ENCODE results near the gene ATIC. TPM values are rescaled to one million over a fixed set of nuclear protein-coding genes. Genes with fewer than 3 reads are reported as not detected.

Gene ATIC
- total RNA-seq, 4 donors from 2014 or later, result 20.5 to 57.6 (median 29.8) TPM

DNA sequence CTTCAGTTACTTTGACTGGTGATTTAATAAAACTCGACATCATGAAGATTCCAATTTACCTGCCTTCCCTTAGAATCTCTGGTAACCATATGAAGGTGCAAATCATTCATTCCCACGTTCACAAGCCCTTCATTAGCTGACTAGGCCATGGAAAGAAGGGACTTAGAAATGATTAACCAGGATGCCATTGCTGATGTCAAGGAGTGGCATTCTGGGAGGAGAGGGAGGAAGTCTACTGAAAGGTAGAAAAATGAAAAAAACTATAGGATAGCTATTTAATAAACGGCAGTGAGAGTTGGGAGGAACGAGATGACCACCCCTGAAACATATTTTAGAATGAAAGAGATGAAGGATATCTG lies 1.4 kb downstream of the ATIC start:
- intact Hi-C loops (cut with DNase I; ENCODE audit: low total_unique reads), result no loop called here
- no peak overlapping the region for H3K27ac ChIP-seq

DNA sequence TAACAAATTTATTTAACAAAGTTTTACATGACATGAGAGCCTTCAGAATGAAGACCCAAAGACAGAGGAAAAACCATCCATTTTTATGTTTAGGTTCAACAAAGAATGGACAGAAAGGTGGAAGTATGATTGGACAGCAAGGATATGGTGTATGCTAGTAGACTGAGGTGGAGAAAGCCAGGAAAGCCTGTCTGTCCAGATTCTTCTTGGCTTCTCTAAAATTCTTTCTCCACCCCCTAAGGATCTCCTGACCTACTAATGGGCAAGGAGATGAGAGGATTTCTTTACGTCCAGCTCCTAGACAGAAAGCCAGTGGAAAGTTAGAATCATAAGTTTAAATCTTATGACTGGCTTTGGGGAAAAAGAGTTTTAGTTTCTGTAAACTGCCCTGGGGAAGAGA lies 3.0 kb downstream of the ATIC start:
- no peak for DNase-seq
- Histone ChIP-seq H3K36me3 (no peaks in the 10 kb centered on the region), H3K27me3 (no peaks in the 10 kb centered on the region), H3K9me3 (no peaks in the 10 kb centered on the region), H3K4me3 (no peak overlapping the region), H3K27ac (no peak overlapping the region), H3K4me1 (peaks cover 0 to 5% of the 10 kb centered on the region in 2 donors)
- TF ChIP-seq POLR2A (IDR thresholded peaks at IDR 0.05), result no peak
- intact Hi-C loops (cut with DNase I; ENCODE audit: low total_unique reads), result no loop called here

More for the DNA sequence above, 1.4 kb downstream of the ATIC start:
- H3K9me3 ChIP-seq, result no peaks in the 10 kb centered on the region
- no peak overlapping the region for H3K4me3 ChIP-seq
- DNase-seq, result no peak
- H3K27me3 ChIP-seq, result no peaks in the 10 kb centered on the region
- no peaks in the 10 kb centered on the region for H3K36me3 ChIP-seq
- TF ChIP-seq, protein P1, sequence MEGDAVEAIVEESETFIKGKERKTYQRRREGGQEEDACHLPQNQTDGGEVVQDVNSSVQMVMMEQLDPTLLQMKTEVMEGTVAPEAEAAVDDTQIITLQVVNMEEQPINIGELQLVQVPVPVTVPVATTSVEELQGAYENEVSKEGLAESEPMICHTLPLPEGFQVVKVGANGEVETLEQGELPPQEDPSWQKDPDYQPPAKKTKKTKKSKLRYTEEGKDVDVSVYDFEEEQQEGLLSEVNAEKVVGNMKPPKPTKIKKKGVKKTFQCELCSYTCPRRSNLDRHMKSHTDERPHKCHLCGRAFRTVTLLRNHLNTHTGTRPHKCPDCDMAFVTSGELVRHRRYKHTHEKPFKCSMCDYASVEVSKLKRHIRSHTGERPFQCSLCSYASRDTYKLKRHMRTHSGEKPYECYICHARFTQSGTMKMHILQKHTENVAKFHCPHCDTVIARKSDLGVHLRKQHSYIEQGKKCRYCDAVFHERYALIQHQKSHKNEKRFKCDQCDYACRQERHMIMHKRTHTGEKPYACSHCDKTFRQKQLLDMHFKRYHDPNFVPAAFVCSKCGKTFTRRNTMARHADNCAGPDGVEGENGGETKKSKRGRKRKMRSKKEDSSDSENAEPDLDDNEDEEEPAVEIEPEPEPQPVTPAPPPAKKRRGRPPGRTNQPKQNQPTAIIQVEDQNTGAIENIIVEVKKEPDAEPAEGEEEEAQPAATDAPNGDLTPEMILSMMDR (IDR thresholded peaks at IDR 0.05), result no peak
- no peak for TF ChIP-seq POLR2A (IDR thresholded peaks at IDR 0.05)
- peaks cover 0 to 5% of the 10 kb centered on the region in 2 donors for H3K4me1 ChIP-seq

GRCh38 chr2:215315301-215315700 lies 3.4 kb downstream of the ATIC start:
- TF ChIP-seq, protein P1 (IDR thresholded peaks at IDR 0.05), result no peak
- TF ChIP-seq POLR2A (IDR thresholded peaks at IDR 0.05), result no peak
- intact Hi-C loops (cut with DNase I; ENCODE audit: low total_unique reads), result no loop called here

DNA sequence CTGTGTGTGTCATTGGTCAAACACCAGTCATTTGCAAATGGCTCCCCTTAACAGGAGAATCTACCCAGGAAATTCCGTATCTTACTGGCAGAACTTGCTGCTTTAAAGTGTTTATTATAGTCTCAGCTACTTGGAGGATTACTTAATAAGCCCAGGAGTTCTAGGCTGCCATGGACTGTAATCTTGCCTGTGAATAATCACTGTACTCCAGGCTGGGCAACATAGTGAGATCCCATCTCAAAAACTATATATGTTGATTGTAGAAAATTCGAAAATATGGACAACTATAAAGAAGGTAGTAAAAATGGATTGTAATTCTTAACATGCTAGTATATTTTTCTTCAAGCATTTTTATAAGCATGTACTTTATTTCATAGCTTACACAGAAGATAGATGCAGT lies 4.5 kb downstream of the ATIC start:
- H3K9me3 ChIP-seq, result no peaks in the 10 kb centered on the region
- H3K27ac ChIP-seq, result no peak overlapping the region
- peaks cover 0 to 5% of the 10 kb centered on the region in 2 donors for H3K4me1 ChIP-seq
- no peaks in the 10 kb centered on the region for H3K27me3 ChIP-seq
- no peak overlapping the region for H3K4me3 ChIP-seq
- intact Hi-C loops (cut with DNase I; ENCODE audit: low total_unique reads), result no loop called here
- no peaks in the 10 kb centered on the region for H3K36me3 ChIP-seq
- DNase-seq, result no peak
- TF ChIP-seq, protein P1 (IDR thresholded peaks at IDR 0.05), result no peak
- no peak for TF ChIP-seq POLR2A (IDR thresholded peaks at IDR 0.05)

More at GRCh38 chr2:215315301-215315700, 3.4 kb downstream of the ATIC start:
- no peak overlapping the region for H3K4me3 ChIP-seq
- H3K9me3 ChIP-seq, result no peaks in the 10 kb centered on the region
- no peaks in the 10 kb centered on the region for H3K36me3 ChIP-seq
- peaks cover 0 to 5% of the 10 kb centered on the region in 2 donors for H3K4me1 ChIP-seq
- no peak overlapping the region for H3K27ac ChIP-seq
- no peaks in the 10 kb centered on the region for H3K27me3 ChIP-seq
- no peak for DNase-seq

DNA sequence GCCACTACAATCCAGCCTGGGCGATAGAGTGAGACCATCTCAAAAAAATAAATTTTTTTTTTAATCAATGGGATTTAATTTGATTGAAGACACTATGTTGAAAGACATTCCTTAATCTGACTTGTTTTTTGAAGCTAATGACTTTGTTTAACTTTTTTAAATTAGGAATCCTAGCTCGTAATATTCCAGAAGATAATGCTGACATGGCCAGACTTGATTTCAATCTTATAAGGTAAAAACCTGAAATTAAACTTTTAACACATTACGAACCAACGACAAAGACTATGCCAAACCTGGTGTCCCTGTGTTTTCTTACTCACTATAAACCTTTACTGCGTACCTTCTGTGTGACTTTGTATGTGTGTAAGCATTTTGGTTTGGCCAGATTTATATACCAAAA lies 7.6 kb downstream of the ATIC start:
- no peaks in the 10 kb centered on the region for H3K9me3 ChIP-seq
- no peak for TF ChIP-seq POLR2A (IDR thresholded peaks at IDR 0.05)
- no peaks in the 10 kb centered on the region for H3K27me3 ChIP-seq
- no peak overlapping the region for H3K4me3 ChIP-seq
- DNase-seq, result no peak
- H3K27ac ChIP-seq, result no peak overlapping the region
- no peaks in the 10 kb centered on the region for H3K4me1 ChIP-seq
- intact Hi-C loops (cut with DNase I; ENCODE audit: low total_unique reads), result no loop called here
- no peaks in the 10 kb centered on the region for H3K36me3 ChIP-seq

- Histone ChIP-seq H3K9me3 (no peaks in the 10 kb centered on the region), H3K27me3 (no peaks in the 10 kb centered on the region), H3K4me3 (no peak overlapping the region), H3K27ac (no peak overlapping the region), H3K4me1 (no peaks in the 10 kb centered on the region), H3K36me3 (no peaks in the 10 kb centered on the region)
- intact Hi-C loops (cut with DNase I; ENCODE audit: low total_unique reads), result no loop called here
- TF ChIP-seq POLR2A (IDR thresholded peaks at IDR 0.05), result no peak
- TF ChIP-seq, protein P1 (IDR thresholded peaks at IDR 0.05), result no peak
- no peak for DNase-seq
Measured at GRCh38 chr2:215320102-215320501, 8.2 kb downstream of the ATIC start.

All from uterus (tissue), 4 donors.